NCI-H2196 treated with DMSO at 0.1 percent for 48 hours (cell line): ENCODE measurements around the gene CRACR2A.

Source experiments
- DNase-seq: peaks from one replicate; lab custom pipeline; 2025; ENCODE audit not compliant: unreplicated experiment; lab: John Stamatoyannopoulos, UW

The CRACR2A gene

GRCh38 chr12:3622822-3623690 is 129.9 kb downstream of the CRACR2A start:
- no peak for DNase-seq

- no peak for DNase-seq
These were observed 130.7 kb downstream of the CRACR2A start for GRCh38 chr12:3622021-3622821.

GRCh38 chr12:3620856-3621255 is 132.1 kb downstream of the CRACR2A start:
- no peak for DNase-seq

GRCh38 chr12:3617565-3617964 is 135.3 kb downstream of the CRACR2A start:
- no peak for DNase-seq

GRCh38 chr12:3615862-3616261 is 137.0 kb downstream of the CRACR2A start:
- no peak for DNase-seq

GRCh38 chr12:3614806-3615466 is 138.0 kb downstream of the CRACR2A start:
- DNase-seq, result no peak

GRCh38 chr12:3613641-3614395 is 139.1 kb downstream of the CRACR2A start:
- DNase-seq, result no peak

- DNase-seq, result no peak
These were observed 140.8 kb downstream of the CRACR2A start for GRCh38 chr12:3611860-3612703.

- DNase-seq, result no peak
These were observed 145.1 kb downstream of the CRACR2A start for GRCh38 chr12:3607821-3608220.

GRCh38 chr12:3607039-3607720 is 145.7 kb downstream of the CRACR2A start:
- no peak for DNase-seq

GRCh38 chr12:3606128-3606527 is 146.8 kb downstream of the CRACR2A start:
- DNase-seq, result no peak

- no peak for DNase-seq
These were observed 147.2 kb downstream of the CRACR2A start for GRCh38 chr12:3605692-3606091.

- peak; percentile 36 for DNase-seq
These were observed 147.9 kb downstream of the CRACR2A start for GRCh38 chr12:3604748-3605586.

- DNase-seq, result no peak
These were observed 148.6 kb downstream of the CRACR2A start for GRCh38 chr12:3604286-3604685.

GRCh38 chr12:3603576-3603975 is 149.3 kb downstream of the CRACR2A start:
- no peak for DNase-seq

- DNase-seq, result no peak
These were observed 150.4 kb downstream of the CRACR2A start for GRCh38 chr12:3602488-3602887.

- no peak for DNase-seq
These were observed 151.3 kb downstream of the CRACR2A start for GRCh38 chr12:3601461-3602150.

GRCh38 chr12:3600951-3601350 is 152.0 kb downstream of the CRACR2A start:
- no peak for DNase-seq
